Activated CD8-positive, alpha-beta memory T cell treated with anti-CD3 and anti-CD28 coated beads, Interleukin-2, amount 50 U/mL, for 24 hours (primary cell): Measurements from ENCODE around the gene C17orf107.
"Not testable (repeated sequence)": the region's sequence is repeated elsewhere in the genome, so short reads cannot be mapped to it uniquely, and the experiment has no call there.

Source experiments
- DNase-seq: peaks from one replicate; pipeline ENCODE4 v3.0.0-alpha.2; 2020; ENCODE audit errors: extremely low read depth

Gene C17orf107

GRCh38 chr17:4900231-4901107 lies 1.1 kb downstream of the C17orf107 start:
- DNase-seq, result no peak

GRCh38 chr17:4901108-4901647 lies 1.8 kb downstream of the C17orf107 start:
- no peak for DNase-seq

- no peak for DNase-seq
Observed at GRCh38 chr17:4901648-4902344, 2.5 kb downstream of the C17orf107 start.

DNA sequence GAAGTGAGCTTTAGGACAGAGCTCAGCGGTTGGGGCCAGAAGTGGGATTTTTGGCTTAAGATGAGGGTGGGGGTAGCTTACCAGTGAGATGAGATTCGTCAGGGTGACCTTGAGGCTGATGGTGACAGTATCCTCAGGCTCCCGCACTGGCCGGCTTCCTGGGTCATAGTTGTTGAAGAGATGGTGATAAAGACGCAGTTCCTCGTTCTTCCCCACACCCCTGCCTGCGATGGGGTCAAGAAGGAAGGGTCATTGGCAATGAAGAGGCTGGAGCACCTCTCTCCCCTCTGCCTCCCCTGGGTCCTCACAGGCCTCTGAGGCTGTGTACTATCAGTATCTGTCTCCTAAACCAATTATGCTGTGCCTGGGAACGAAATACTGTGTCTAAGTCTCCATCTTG lies 3.2 kb downstream of the C17orf107 start:
- no peak for DNase-seq

- peak; percentile 48 for DNase-seq
Observed at GRCh38 chr17:4903051-4903818, 3.9 kb downstream of the C17orf107 start, which contains the start of gene CHRNE. Gene CHRNE (minus strand): TSS chr17:4903098. CDS start chr17:4903063, 35 bp downstream.

DNA sequence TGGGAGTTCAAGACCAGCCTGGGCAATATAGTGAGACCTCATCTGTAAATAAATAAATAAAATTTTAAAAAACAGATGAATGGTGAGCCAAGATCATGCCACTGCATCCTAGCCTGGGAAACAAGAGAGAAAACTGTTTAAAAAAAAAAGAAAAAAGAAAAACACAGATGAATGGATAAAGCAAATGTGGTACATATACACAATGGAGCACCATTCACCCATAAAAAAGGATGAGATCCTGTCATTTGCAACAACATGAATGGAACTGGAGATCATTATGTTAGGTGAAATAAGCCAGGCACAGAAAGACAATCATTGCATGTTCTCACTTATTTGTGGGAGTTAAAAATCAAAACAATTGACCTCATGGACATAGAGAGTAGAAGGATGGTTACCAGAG lies 7.3 kb downstream of the C17orf107 start:
- DNase-seq, result not testable (repeated sequence)

DNA sequence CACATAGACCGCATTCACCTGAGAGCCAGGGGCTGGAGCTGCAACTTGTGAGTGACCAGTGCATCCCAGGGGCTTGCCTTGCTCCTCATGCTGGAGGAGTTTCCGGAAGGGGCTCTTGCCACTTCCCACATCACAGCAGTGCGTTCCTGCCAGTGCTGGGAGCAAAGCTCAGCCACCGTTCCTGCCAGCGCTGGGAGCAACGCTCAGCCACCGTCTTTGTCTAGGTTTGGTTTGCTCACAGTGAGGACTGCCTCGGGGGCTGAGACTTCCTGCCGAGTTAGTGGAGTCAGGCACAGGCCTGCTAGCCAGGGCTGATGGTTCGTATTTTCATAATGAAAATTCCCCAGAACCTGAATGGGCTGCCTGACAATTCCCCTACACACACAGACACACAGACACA lies 9.0 kb downstream of the C17orf107 start:
- no peak for DNase-seq

DNA sequence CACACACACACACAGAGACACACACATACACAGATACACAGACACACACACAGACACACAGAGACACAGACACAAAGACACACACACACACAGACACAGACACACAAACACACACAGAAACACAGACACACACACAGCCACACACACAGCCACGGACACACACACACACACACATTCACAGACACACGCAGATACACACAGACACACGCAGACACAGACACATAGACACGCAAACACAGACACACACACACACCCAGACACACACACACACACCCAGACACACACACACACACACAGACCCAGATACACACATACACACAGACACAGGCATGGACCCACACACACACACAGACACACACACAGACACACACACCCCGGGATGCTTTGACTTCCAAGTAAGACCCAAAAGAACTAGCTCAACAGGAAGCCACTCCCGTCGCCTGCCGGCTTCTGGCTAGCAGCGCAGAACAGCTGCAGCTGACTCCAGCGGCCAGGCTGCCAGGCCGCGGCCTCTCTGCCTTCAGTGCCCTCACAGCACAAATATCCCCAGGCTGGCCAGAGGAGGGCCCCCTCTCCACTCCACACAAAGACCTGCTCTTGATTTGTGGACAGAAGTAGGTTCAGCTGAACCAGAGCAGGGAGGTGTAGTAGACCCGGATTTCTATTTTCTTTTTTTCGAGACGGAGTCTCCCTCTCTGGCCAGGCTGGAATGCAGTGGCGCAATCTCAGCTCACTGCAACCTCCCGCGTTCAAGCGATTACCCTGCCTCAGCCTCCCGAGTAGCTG lies 9.6 kb downstream of the C17orf107 start:
- peak; percentile 19 for DNase-seq

- no peak for DNase-seq
Observed at GRCh38 chr17:4913994-4914393, 14.7 kb downstream of the C17orf107 start.

- not testable (repeated sequence) for DNase-seq
Observed at GRCh38 chr17:4914551-4914950, 15.2 kb downstream of the C17orf107 start.

DNA sequence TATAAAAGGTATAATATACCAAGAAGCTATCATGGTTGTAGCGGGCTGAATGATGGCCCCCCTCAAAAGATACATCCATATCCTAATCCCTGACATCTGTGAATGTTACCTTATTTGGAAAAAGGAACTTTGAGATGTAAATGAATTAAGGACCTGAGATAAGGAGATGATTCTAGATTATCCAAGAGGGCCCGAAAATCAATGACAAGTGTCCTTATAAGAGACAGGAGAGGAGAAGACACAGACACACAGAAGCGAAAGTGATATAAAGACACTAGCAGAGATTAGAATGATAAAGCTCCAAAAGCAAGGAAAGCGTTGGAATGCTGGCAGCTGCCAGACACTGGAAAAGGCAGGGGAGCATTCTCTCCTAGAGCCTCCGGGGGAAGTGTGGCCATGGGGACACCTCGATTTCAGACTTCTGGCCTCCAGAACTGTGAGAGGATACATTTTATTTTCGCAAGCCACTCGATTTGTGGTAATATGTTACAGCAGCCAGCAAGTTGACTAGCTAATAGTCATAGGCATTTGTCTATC lies 20.2 kb downstream of the C17orf107 start:
- no peak for DNase-seq

DNA sequence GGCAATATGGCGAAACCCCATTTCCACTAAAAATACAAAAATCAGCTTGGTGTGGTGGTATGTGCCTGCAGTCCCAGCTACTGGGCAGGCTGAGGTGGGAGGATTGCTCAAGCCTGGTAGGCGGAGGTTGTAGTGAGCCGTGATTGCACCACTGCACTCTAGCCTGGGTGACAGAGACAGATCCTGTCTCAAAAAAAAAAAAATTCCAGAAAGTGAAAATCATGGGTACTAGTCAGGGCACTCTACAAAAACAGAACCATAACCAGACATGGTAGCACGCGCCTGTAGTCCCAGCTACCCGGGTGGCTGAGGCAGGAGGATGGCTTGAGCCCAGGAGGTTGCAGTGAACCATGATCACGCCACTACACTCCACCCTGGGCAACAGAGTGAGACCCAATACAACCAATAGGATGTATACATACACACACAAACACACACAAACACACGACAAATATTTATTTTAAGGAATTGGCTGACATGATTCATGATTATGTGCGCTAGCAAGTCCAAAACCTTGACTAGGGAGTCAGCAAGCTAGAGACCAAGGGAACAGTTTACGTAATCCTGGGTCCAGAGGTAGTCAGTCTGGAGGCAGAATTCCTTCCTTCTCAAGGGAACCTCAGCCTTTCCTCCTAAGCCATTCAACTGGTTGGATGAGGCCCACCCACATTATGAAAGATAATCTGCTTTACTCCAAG lies 21.2 kb downstream of the C17orf107 start:
- DNase-seq, result no peak

- no peak for DNase-seq
Observed at GRCh38 chr17:4921320-4921719, 22.0 kb downstream of the C17orf107 start.

- not testable (repeated sequence) for DNase-seq
Observed at GRCh38 chr17:4926577-4927335, 27.4 kb downstream of the C17orf107 start.

DNA sequence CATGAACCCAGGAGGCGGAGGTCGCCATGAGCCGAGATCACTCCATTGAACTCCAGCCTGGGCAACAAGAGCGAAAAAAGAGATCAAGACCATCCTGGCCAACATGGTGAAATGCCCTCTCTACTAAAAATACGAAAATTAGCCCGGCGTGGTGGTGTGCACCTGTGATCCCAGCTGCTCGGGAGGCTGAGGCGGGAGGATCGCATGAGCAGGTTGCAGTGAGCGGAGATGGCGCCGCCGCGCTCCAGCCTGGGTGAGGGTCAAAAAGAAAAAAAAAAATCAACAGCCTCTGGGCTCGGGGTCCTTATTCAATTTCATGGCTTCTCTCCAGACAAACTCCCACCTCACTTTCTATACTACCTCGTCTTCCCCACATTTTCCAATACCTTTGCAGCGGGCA lies 29.5 kb downstream of the C17orf107 start:
- no peak for DNase-seq

DNA sequence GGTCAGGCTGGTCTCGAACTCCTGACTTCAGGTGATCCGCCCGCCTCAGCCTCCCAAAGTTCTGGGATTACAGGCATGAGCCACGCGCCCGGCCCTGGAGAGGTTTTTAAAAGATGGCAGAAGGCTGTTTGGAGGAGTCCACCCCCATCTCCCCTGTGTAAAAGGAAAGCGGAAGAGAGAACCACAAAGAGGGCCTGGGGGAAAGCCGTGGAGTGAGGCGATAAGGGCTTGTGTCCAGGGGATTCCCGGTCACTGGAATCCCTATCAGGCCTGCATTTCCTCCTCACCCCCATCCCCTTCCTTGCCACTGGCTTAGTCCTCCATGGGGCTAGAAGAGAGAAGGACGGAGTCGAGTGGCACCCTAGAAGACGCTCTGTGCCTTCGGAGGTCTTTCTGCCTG lies 32.6 kb downstream of the C17orf107 start, which contains the start of gene GP1BA:
Gene GP1BA, plus strand, starts transcription at position 315 of the 400 bp plus-strand sequence. CDS start 328 bp downstream, outside the sequence.
- DNase-seq, result no peak

GRCh38 chr17:4932756-4933155 lies 33.4 kb downstream of the C17orf107 start:
- DNase-seq, result no peak

GRCh38 chr17:4933646-4934045 lies 34.3 kb downstream of the C17orf107 start:
- no peak for DNase-seq
